K562 (cell line): ENCODE data around the gene HPS1. TPM values are rescaled to one million over a fixed set of nuclear protein-coding genes. Genes with fewer than 3 reads are reported as not detected.

ENCODE experiments used
- ATAC-seq: fragments of 200-7000 bp; cut with Tn5 transposase; 3 replicates; pipeline ENCODE4 v1.9.1; 2020; ENCODE audit warnings: moderate library complexity
- BruUV-seq: library from RNA; stranded (reverse); fragments of 400-500 nt; replicated peaks from 2 replicates; lab custom pipeline; 2021; lab: Mats Ljungman, UMichigan
- CTCF ChIA-PET: fragments of 300-600 bp; formaldehyde crosslinking; extraction: SDS; loops from one replicate; lab custom pipeline; 2021; ENCODE audit warnings: low intra/inter-chr PET ratio; lab: Yijun Ruan, JAX
- POLR2A ChIA-PET: fragments of 300-600, 350-650 bp; sonication (Branson Sonifier 250); formaldehyde crosslinking; extraction: SDS; loops from one replicate; lab custom pipeline; 2021; ENCODE audit warnings: antibody characterized with exemption, inconsistent platforms; lab: Yijun Ruan, JAX
- DNase-seq, 4 experiments: peaks; one replicate each; pipeline versions ENCODE4 v3.0.0 to v3.0.0-alpha.2; 2011 to 2018; ENCODE audit warnings: low spot score in 3 of 4, mixed read lengths in 3 of 4; ENCODE audit errors: extremely low read depth in 1 of 4
- FAIRE-seq: peaks from 2 replicates; lab custom pipeline; 2011; peaks lifted over from hg19 to GRCh38; lab: Jason Lieb, UNC
- H2AFZ ChIP-seq: 2 replicates; pipeline ENCODE4 v1.6.0; 2011; ENCODE audit warnings: low read depth, low read length, control low read depth, inconsistent platforms
- H3K27ac ChIP-seq: fragments of 200-600 bp; 3 replicates; pipeline ENCODE4 v1.8.0; 2011; ENCODE audit warnings: low read depth, mild to moderate bottlenecking, control low read depth, inconsistent platforms, low read length, moderate library complexity, mixed read lengths; ENCODE audit errors: extremely low read depth
- H3K27me3 ChIP-seq, 2 experiments: fragments of 300-600 bp in 1 of 2; 2 replicates in 1 of 2; 3 replicates in 1 of 2; pipeline versions ENCODE4 v1.6.0 to v1.8.0; 2011; ENCODE audit warnings: inconsistent platforms in 2 of 2, low read length in 2 of 2, mild to moderate bottlenecking in 1 of 2, mixed read lengths in 1 of 2, moderate library complexity in 1 of 2; ENCODE audit not compliant: control insufficient read depth in 2 of 2, insufficient read depth in 2 of 2
- H3K36me3 ChIP-seq: fragments of 300-600 bp; 3 replicates; pipeline ENCODE4 v1.8.0; 2011; ENCODE audit warnings: mild to moderate bottlenecking, low read length, inconsistent platforms; ENCODE audit not compliant: control insufficient read depth, insufficient read depth
- H3K4me1 ChIP-seq, 2 experiments: fragments of 200-600 bp in 1 of 2; replicated peaks in 1 of 2; 2 replicates in 1 of 2; 3 replicates in 1 of 2; pipeline versions ENCODE4 v1.5.1 to v1.8.0; 2011; ENCODE audit warnings: inconsistent platforms in 2 of 2, low read length in 2 of 2, mild to moderate bottlenecking in 1 of 2, mixed read lengths in 1 of 2, moderate library complexity in 1 of 2; ENCODE audit not compliant: control insufficient read depth in 2 of 2, insufficient read depth in 2 of 2
- H3K4me2 ChIP-seq: 2 replicates; pipeline ENCODE4 v1.6.1; 2011; ENCODE audit warnings: low read length, control low read depth, inconsistent platforms, mixed read lengths; ENCODE audit not compliant: insufficient read depth
- H3K4me3 ChIP-seq: fragments of 200-600 bp; sonication (generic), shearing (Covaris generic); 2 replicates; pipeline ENCODE4 v1.5.1; 2016; ENCODE audit warnings: control low read depth, inconsistent platforms
- H3K79me2 ChIP-seq: fragments of 200-600 bp; 3 replicates; pipeline ENCODE4 v1.8.0; 2011; ENCODE audit warnings: low read length, inconsistent platforms; ENCODE audit not compliant: control insufficient read depth, insufficient read depth
- H3K9ac ChIP-seq, 2 experiments: 2 replicates each; pipeline versions ENCODE4 v1.6.0 to v1.6.1; 2011; ENCODE audit warnings: low read depth in 2 of 2, low read length in 2 of 2, control low read depth in 1 of 2, inconsistent platforms in 1 of 2, mild to moderate bottlenecking in 1 of 2, mixed read lengths in 1 of 2; ENCODE audit not compliant: insufficient read depth in 1 of 2
- H3K9me1 ChIP-seq: one replicate; pipeline ENCODE4 v1.6.0; 2011; ENCODE audit warnings: inconsistent platforms, mild to moderate bottlenecking, low read length, moderate library complexity; ENCODE audit not compliant: control insufficient read depth, insufficient read depth
- H3K9me3 ChIP-seq: replicated peaks from 2 replicates; pipeline ENCODE4 v1.5.1; 2011; ENCODE audit warnings: low read depth, low read length, inconsistent platforms; ENCODE audit not compliant: control insufficient read depth, insufficient read depth
- H4K20me1 ChIP-seq: replicated peaks from 2 replicates; pipeline ENCODE4 v1.6.1; 2011; ENCODE audit warnings: low read length, inconsistent platforms, mixed read lengths; ENCODE audit not compliant: control insufficient read depth, insufficient read depth
- BCOR ChIP-seq: fragments of 450-650 bp; IDR thresholded peaks from 2 replicates; pipeline ENCODE4 v1.6.1; 2016
- CHD1 ChIP-seq: fragments of 200-600 bp; sonication (generic); IDR thresholded peaks from one replicate; pipeline ENCODE4 v1.6.1; 2012; ENCODE audit warnings: mild to moderate bottlenecking, moderate library complexity, low read length, inconsistent platforms
- E2F6 ChIP-seq, 2 experiments: IDR thresholded peaks; 2 replicates each; pipeline ENCODE4 v1.6.1; 2011; ENCODE audit warnings: borderline replicate concordance in 1 of 2, control low read depth in 1 of 2, low read depth in 1 of 2, low read length in 1 of 2, mild to moderate bottlenecking in 1 of 2, mixed read lengths in 1 of 2, moderate library complexity in 1 of 2; ENCODE audit not compliant: insufficient read depth in 1 of 2, insufficient read length in 1 of 2, poor library complexity in 1 of 2, severe bottlenecking in 1 of 2; ENCODE audit errors: extremely low read depth in 1 of 2
- EGR1 ChIP-seq: fragments of 450-650 bp; conservative IDR thresholded peaks from 2 replicates; pipeline ENCODE4 v1.6.1; 2017; ENCODE audit warnings: mild to moderate bottlenecking
- ETV6 ChIP-seq, 3 experiments: fragments of 150-350 bp in 1 of 3; sonication (generic) in 1 of 3; formaldehyde crosslinking in 1 of 3; IDR thresholded peaks; 2 replicates each; pipeline versions ENCODE4 v1.6.1 to v1.8.0; 2014 to 2022; ENCODE audit warnings: borderline replicate concordance in 2 of 3, low read depth in 2 of 3, antibody characterized with exemption in 1 of 3, low read length in 1 of 3, mild to moderate bottlenecking in 1 of 3, missing genetic modification reagents in 1 of 3
- KDM1A ChIP-seq, 2 experiments: fragments of 450-650 bp; IDR thresholded peaks; 2 replicates each; pipeline ENCODE4 v1.6.1; 2016; ENCODE audit warnings: mild to moderate bottlenecking in 2 of 2
- MEF2A ChIP-seq: IDR thresholded peaks from 2 replicates; pipeline ENCODE4 v1.6.1; 2011; ENCODE audit warnings: low read depth, mild to moderate bottlenecking, low read length, moderate library complexity; ENCODE audit not compliant: control insufficient read depth
- POLR2G ChIP-seq: fragments of 200-400 bp; formaldehyde crosslinking; IDR thresholded peaks from 2 replicates; pipeline ENCODE4 v1.6.1; 2017; ENCODE audit warnings: low read depth, mild to moderate bottlenecking, antibody characterized with exemption, low read length, moderate library complexity
- PURB ChIP-seq: sonication (generic); formaldehyde crosslinking; IDR thresholded peaks from 2 replicates; pipeline ENCODE4 v1.9.0; 2021; ENCODE audit warnings: low read depth, mild to moderate bottlenecking, missing genetic modification reagents
- RBM25 ChIP-seq: fragments of 200-400 bp; formaldehyde crosslinking; IDR thresholded peaks from 2 replicates; pipeline ENCODE4 v1.6.1; 2018; ENCODE audit warnings: low read length, low read depth, moderate library complexity; ENCODE audit not compliant: severe bottlenecking
- SMARCA5 ChIP-seq: fragments of 450-650 bp; IDR thresholded peaks from 2 replicates; pipeline ENCODE4 v1.6.1; 2016
- ZFP36 ChIP-seq: fragments of 150-350 bp; IDR thresholded peaks from 2 replicates; pipeline ENCODE4 v1.6.1; 2018; ENCODE audit warnings: low read length, low read depth; ENCODE audit not compliant: partially characterized antibody
- ZNF143 ChIP-seq: sonication (generic); formaldehyde crosslinking; IDR thresholded peaks from 2 replicates; pipeline ENCODE4 v1.9.0; 2022; ENCODE audit warnings: mild to moderate bottlenecking, missing genetic modification reagents
- WGBS: fragments of 100-300 bp; shearing (Covaris generic); methylation state at CpG from one replicate; pipeline ENCODE4 v1.1.6; 2016; ENCODE audit warnings: low coverage, mixed read lengths; ENCODE audit not compliant: insufficient coverage; ENCODE audit errors: missing lambda C conversion rate; 5-methylcytosine and 5-hydroxymethylcytosine counted together
- in situ Hi-C: fragments of 300-500 bp; cut with MboI; formaldehyde crosslinking; loops from 4 replicates; pipeline ENCODE4 v1.15.0; 2018; ENCODE audit warnings: inconsistent platforms, mixed read lengths
- intact Hi-C: fragments of 100-400 bp; cut with micrococcal nuclease; formaldehyde crosslinking; loops from 2 replicates; pipeline ENCODE4 v1.14.2; 2022
- polyA plus RNA-seq, 8 experiments: library from polyadenylated mRNA; depleted of rRNA in 4 of 8; stranded (reverse) in 5 of 8; unstranded in 3 of 8; fragments of >200 nt; fragmentation: Nextera tagmentation in 2 of 8; fragmentation: Illumina TruSeq in 1 of 8; extraction: Ambion mirVana in 2 of 8; extraction: Trizol in 1 of 8; gene quantifications; 2 replicates each; pipeline versions ENCODE4 v1.2.1 to v1.2.3, GENCODE V29; 2011 to 2014; ENCODE audit warnings: inconsistent platforms in 1 of 8, missing spikeins in 1 of 8
- total RNA-seq, 7 experiments: library from RNA; depleted of rRNA in 6 of 7; stranded (reverse); fragments of >200 nt in 6 of 7; fragmentation: Illumina TruSeq in 2 of 7; extraction: Trizol in 2 of 7; gene quantifications; 2 replicates each; pipeline versions ENCODE4 v1.2.1 to v1.2.3, GENCODE V29; 2011 to 2021; ENCODE audit warnings: low replicate concordance in 1 of 7

HPS1 gene
- total and polyA plus RNA-seq, 9 of the 15 experiments (the other 6 are each of a cell fraction or from before 2014, with no cell fraction given), result 18.1 to 43.6 (median 26.3) TPM

GRCh38 chr10:98414932-98415730 is 31.6 kb downstream of the HPS1 start, which contains the start of gene PYROXD2 (continued):
- TF ChIP-seq ETV6 (IDR thresholded peaks at IDR 0.05; ENCODE audit: borderline replicate concordance in 1 of 2, low read depth in 2 of 2, low read length in 1 of 2) (no peak), ETV6 (CRISPR knock-in tag; IDR thresholded peaks at IDR 0.05; ENCODE audit: borderline replicate concordance) (no peak), CHD1 (no peak), POLR2G (peak; percentile 76)

DNA sequence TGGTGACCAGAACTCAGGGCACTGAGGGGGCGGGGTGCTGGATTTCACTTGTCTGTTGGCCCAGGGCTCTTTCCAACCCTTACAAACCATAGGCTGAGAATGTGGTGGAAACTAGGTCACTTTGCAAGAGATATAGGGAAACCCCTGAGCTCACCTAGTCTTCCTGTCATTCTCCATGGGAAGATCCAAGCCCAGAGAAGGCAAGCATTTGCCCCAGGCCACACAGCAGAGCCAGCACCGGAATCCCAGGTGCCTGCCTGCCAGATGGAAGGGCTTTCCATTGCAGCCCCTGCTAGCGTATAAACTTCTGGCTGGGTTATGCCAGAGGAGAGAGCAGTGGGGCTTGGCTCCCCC is 32.2 kb downstream of the HPS1 start:
- FAIRE-seq, result no peak
- in situ Hi-C loops, result no loop called here
- H3K4me2 ChIP-seq, result peak overlapping the region; percentile 72
- intact Hi-C loops, result no loop called here
- peak overlapping the region; percentile 30 to 63; a peak in 3 of 4 replicates for H3K9ac ChIP-seq
- peak overlapping the region; percentile 80; the same call in 1 of the 2 replicates for H2AFZ ChIP-seq
- 72% methylated on average over 2 of the region's 3 CpGs for WGBS
- H3K4me3 ChIP-seq, result peak overlapping the region; percentile 30
- no peaks in the 10 kb centered on the region for H4K20me1 ChIP-seq
- no peaks in the 10 kb centered on the region for H3K27me3 ChIP-seq
- DNase-seq, result no peak
- ChIA-PET POLR2A (interaction anchor here (0.6 to 0.9 kb wide), 2 partner anchors 10 to 63 kb away, joined by 3 read pairs; no protein-coding TSS in a partner anchor), CTCF (no interaction called here)
- H3K79me2 ChIP-seq, result no peaks in the 10 kb centered on the region
- no peak for ATAC-seq
- H3K27ac ChIP-seq, result peak overlapping the region; percentile 28; the same call in 1 of the 3 replicates
- H3K4me1 ChIP-seq, result peaks cover 6 to 28% of the 10 kb centered on the region in 2 experiments; a peak in 4 of 5 replicates
- TF ChIP-seq MEF2A (no peak), E2F6 (IDR thresholded peaks at IDR 0.05; ENCODE audit: borderline replicate concordance in 1 of 2, extremely low read depth in 1 of 2, insufficient read depth in 1 of 2, insufficient read length in 1 of 2, low read depth in 1 of 2, low read length in 1 of 2, poor library complexity in 1 of 2, severe bottlenecking in 1 of 2) (no peak), EGR1 (peak; percentile 20; the same call in 1 of the 2 replicates), SMARCA5 (0 out of 2 replicates have a peak, but pooled peaks have one; percentile 46), BCOR (peak; percentile 79), ZFP36 (peak; percentile 83), RBM25 (peak; percentile 74), ZNF143 (CRISPR knock-in tag) (no peak), PURB (CRISPR knock-in tag) (no peak), KDM1A (IDR thresholded peaks at IDR 0.05) (peak in 1 of 2 experiments; percentile 44; a peak in 1 of 4 replicates)
- TSS peak; percentile 57 for BruUV-seq
- peaks cover 21% of the 10 kb centered on the region; the same call in 1 of the 3 replicates for H3K36me3 ChIP-seq
- H3K9me3 ChIP-seq, result no peaks in the 10 kb centered on the region
- no peaks in the 10 kb centered on the region for H3K9me1 ChIP-seq
